HuH-7.5 (cell line): ENCODE results near the gene CYP27A1.
A peak's percentile ranks its signal among the peaks of the same experiment; 100 is the strongest.

ENCODE experiments used
- DNase-seq: peaks from one replicate; pipeline ENCODE4 v3.0.0; 2011; ENCODE audit warnings: low spot score

The CYP27A1 gene

GRCh38 chr2:218773881-218774280, 8.1 kb upstream of the CYP27A1 start:
- DNase-seq = no peak

GRCh38 chr2:218776488-218776887, 5.5 kb upstream of the CYP27A1 start:
- DNase-seq = no peak

- DNase-seq = no peak
Observed at GRCh38 chr2:218777276-218777990, 4.5 kb upstream of the CYP27A1 start.

GRCh38 chr2:218780046-218780445, 1.9 kb upstream of the CYP27A1 start:
- DNase-seq = no peak

- peak; percentile 38 for DNase-seq
Observed at GRCh38 chr2:218780851-218781690, 876 bp upstream of the CYP27A1 start.

- DNase-seq = no peak
Observed at GRCh38 chr2:218782528-218782844, 539 bp downstream of the CYP27A1 start.

GRCh38 chr2:218783688-218784087, 1.7 kb downstream of the CYP27A1 start:
- no peak for DNase-seq

- DNase-seq = no peak
Observed at GRCh38 chr2:218785103-218785502, 3.2 kb downstream of the CYP27A1 start.

- DNase-seq = no peak
Observed at GRCh38 chr2:218786133-218786532, 4.2 kb downstream of the CYP27A1 start.

- no peak for DNase-seq
Observed at GRCh38 chr2:218788529-218789255, 6.7 kb downstream of the CYP27A1 start.

GRCh38 chr2:218792433-218792832, 10.5 kb downstream of the CYP27A1 start:
- DNase-seq = no peak

GRCh38 chr2:218796691-218797090, 14.7 kb downstream of the CYP27A1 start:
- no peak for DNase-seq

- DNase-seq = no peak
Observed at GRCh38 chr2:218798767-218799504, 17.0 kb downstream of the CYP27A1 start.

GRCh38 chr2:218799990-218800389, 18.0 kb downstream of the CYP27A1 start:
- no peak for DNase-seq

- DNase-seq = no peak
Observed at GRCh38 chr2:218802386-218802994, 20.5 kb downstream of the CYP27A1 start.

GRCh38 chr2:218804817-218805216, 22.9 kb downstream of the CYP27A1 start:
- no peak for DNase-seq

GRCh38 chr2:218805627-218806026, 23.7 kb downstream of the CYP27A1 start:
- DNase-seq = no peak

- no peak for DNase-seq
Observed at GRCh38 chr2:218806346-218806978, 24.5 kb downstream of the CYP27A1 start.

- DNase-seq = no peak
Observed at GRCh38 chr2:218807626-218808025, 25.7 kb downstream of the CYP27A1 start.

GRCh38 chr2:218809515-218809914, 27.6 kb downstream of the CYP27A1 start:
- no peak for DNase-seq

GRCh38 chr2:218810256-218810655, 28.3 kb downstream of the CYP27A1 start:
- DNase-seq = no peak
